Measurements from ENCODE around the gene SPATA2. TPM values are rescaled to one million over a fixed set of nuclear protein-coding genes. Genes with fewer than 3 reads are reported as not detected.

The SPATA2 gene
- total and polyA plus RNA-seq, 2 of the 13 experiments (the other 11 are each of a cell fraction or from before 2014, with no cell fraction given), result 3.2 to 8.7 TPM

GRCh38 chr20:49916146-49917002 lies 1.0 kb upstream of the SPATA2 start (continued):
- TF ChIP-seq ZNF512B (CRISPR knock-in tag; IDR thresholded peaks at IDR 0.05; ENCODE audit: borderline replicate concordance) (no peak), PRDM4 (CRISPR knock-in tag; IDR thresholded peaks at IDR 0.05; ENCODE audit: borderline replicate concordance) (no peak), RBAK (CRISPR knock-in tag; IDR thresholded peaks at IDR 0.05) (peak; percentile 88), ZNF589 (CRISPR knock-in tag; conservative IDR thresholded peaks at IDR 0.05) (no peak), ZBTB20 (CRISPR knock-in tag; IDR thresholded peaks at IDR 0.05; ENCODE audit: borderline replicate concordance, low read depth) (peak; percentile 80; the same call in 1 of the 2 replicates), NFYB (CRISPR knock-in tag; IDR thresholded peaks at IDR 0.05) (no peak), ZZZ3 (CRISPR knock-in tag; IDR thresholded peaks at IDR 0.05; ENCODE audit: borderline replicate concordance) (peak; percentile 38; the same call in 1 of the 2 replicates), RFXANK (CRISPR knock-in tag; IDR thresholded peaks at IDR 0.05) (no peak), CEBPZ (IDR thresholded peaks at IDR 0.05; ENCODE audit: low read length) (no peak), ARHGAP35 (CRISPR knock-in tag; IDR thresholded peaks at IDR 0.05; ENCODE audit: borderline replicate concordance) (no peak), ARNTL (CRISPR knock-in tag; IDR thresholded peaks at IDR 0.05) (peak; percentile 68; the same call in 1 of the 2 replicates), RARA (CRISPR knock-in tag; IDR thresholded peaks at IDR 0.05) (peak; percentile 89), ZNF747 (CRISPR knock-in tag; IDR thresholded peaks at IDR 0.05; ENCODE audit: borderline replicate concordance) (peak; percentile 81; the same call in 1 of the 2 replicates), ZNF768 (CRISPR knock-in tag; IDR thresholded peaks at IDR 0.05) (no peak), ZFY (CRISPR knock-in tag; IDR thresholded peaks at IDR 0.05) (no peak; the same call in 1 of the 2 replicates)
- TF ChIP-seq, protein P1, sequence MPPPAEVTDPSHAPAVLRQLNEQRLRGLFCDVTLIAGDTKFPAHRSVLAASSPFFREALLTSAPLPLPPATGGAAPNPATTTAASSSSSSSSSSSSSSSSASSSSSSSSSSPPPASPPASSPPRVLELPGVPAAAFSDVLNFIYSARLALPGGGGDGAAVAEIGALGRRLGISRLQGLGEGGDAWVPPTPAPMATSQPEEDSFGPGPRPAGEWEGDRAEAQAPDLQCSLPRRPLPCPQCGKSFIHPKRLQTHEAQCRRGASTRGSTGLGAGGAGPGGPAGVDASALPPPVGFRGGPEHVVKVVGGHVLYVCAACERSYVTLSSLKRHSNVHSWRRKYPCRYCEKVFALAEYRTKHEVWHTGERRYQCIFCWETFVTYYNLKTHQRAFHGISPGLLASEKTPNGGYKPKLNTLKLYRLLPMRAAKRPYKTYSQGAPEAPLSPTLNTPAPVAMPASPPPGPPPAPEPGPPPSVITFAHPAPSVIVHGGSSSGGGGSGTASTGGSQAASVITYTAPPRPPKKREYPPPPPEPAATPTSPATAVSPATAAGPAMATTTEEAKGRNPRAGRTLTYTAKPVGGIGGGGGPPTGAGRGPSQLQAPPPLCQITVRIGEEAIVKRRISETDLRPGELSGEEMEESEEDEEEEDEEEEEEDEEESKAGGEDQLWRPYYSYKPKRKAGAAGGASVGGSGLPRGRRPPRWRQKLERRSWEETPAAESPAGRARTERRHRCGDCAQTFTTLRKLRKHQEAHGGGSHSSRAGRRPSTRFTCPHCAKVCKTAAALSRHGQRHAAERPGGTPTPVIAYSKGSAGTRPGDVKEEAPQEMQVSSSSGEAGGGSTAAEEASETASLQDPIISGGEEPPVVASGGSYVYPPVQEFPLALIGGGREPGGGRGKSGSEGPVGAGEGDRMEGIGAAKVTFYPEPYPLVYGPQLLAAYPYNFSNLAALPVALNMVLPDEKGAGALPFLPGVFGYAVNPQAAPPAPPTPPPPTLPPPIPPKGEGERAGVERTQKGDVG (CRISPR knock-in tag; IDR thresholded peaks at IDR 0.05; ENCODE audit: borderline replicate concordance), result no peak

Measured in HepG2 (cell line).